ENCODE measurements around the gene PTPRO.

PTPRO gene

GRCh38 chr12:15289192-15289591, 33.1 kb upstream of the PTPRO start:
- TF ChIP-seq, protein P1, sequence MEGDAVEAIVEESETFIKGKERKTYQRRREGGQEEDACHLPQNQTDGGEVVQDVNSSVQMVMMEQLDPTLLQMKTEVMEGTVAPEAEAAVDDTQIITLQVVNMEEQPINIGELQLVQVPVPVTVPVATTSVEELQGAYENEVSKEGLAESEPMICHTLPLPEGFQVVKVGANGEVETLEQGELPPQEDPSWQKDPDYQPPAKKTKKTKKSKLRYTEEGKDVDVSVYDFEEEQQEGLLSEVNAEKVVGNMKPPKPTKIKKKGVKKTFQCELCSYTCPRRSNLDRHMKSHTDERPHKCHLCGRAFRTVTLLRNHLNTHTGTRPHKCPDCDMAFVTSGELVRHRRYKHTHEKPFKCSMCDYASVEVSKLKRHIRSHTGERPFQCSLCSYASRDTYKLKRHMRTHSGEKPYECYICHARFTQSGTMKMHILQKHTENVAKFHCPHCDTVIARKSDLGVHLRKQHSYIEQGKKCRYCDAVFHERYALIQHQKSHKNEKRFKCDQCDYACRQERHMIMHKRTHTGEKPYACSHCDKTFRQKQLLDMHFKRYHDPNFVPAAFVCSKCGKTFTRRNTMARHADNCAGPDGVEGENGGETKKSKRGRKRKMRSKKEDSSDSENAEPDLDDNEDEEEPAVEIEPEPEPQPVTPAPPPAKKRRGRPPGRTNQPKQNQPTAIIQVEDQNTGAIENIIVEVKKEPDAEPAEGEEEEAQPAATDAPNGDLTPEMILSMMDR (IDR thresholded peaks at IDR 0.05; ENCODE audit: low read depth, low read length): no peak
- no peak for DNase-seq (ENCODE audit: low read depth in 2 of 2)
- no peak overlapping the region for H3K4me3 ChIP-seq (replicated peaks in 1 of 2; ENCODE audit: low read depth in 2 of 2, low read length in 2 of 2)

DNA sequence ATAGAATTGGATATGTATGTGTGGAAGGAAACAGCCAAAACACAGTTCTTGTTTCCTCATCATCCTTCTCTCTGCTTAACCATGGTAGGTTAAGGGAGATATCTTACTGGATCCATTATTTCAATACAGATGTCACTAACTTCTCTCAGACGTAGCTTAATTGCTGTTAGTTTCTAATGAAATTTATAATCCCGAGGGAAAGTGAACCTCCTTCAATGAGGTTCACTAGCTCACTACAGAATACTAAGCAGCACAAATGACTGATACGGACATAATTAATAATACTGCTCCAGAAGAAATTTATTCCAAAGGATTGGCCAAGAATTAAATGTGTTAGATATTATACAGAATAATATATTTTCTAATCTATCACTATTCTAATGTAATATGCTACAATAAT, 28.6 kb upstream of the PTPRO start:
- DNase-seq (ENCODE audit: low read depth in 2 of 2): no peak
- TF ChIP-seq, protein P1 (IDR thresholded peaks at IDR 0.05; ENCODE audit: low read depth, low read length): no peak

GRCh38 chr12:15299947-15300346, 22.4 kb upstream of the PTPRO start:
- DNase-seq (ENCODE audit: low read depth in 2 of 2): no peak
- TF ChIP-seq, protein P1 (IDR thresholded peaks at IDR 0.05; ENCODE audit: low read depth, low read length): no peak

More for the DNA sequence above, 28.6 kb upstream of the PTPRO start:
- H3K4me3 ChIP-seq (replicated peaks in 1 of 2; ENCODE audit: low read depth in 2 of 2, low read length in 2 of 2): no peak overlapping the region

GRCh38 chr12:15304296-15304695, 18.0 kb upstream of the PTPRO start:
- TF ChIP-seq, protein P1 (IDR thresholded peaks at IDR 0.05; ENCODE audit: low read depth, low read length): no peak
- no peak overlapping the region for H3K4me3 ChIP-seq (replicated peaks in 1 of 2; ENCODE audit: low read depth in 2 of 2, low read length in 2 of 2)
- no peak for DNase-seq (ENCODE audit: low read depth in 2 of 2)

More at GRCh38 chr12:15299947-15300346, 22.4 kb upstream of the PTPRO start:
- no peak overlapping the region for H3K4me3 ChIP-seq (replicated peaks in 1 of 2; ENCODE audit: low read depth in 2 of 2, low read length in 2 of 2)

DNA sequence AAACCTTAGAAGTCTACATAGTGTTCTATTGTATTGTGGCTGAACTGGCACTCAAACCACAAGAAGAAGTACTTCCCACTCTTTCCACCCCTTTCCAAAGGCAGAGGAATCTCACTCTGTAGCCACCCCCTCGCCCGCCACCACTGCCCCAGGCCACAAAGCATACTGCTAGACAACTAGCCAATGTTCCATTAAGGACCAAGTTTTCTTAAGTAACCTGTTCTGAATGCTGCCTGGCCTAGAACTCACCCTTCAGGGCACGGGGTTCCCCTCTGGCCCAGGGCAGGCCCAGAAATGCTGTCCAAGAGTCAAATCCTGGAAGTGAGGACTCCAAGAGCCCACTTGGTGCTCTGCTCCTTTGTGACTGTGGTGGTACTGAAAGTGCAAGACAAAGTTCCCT, 15.7 kb upstream of the PTPRO start:
- no peak for DNase-seq (ENCODE audit: low read depth in 2 of 2)
- TF ChIP-seq, protein P1 (IDR thresholded peaks at IDR 0.05; ENCODE audit: low read depth, low read length): no peak
- H3K4me3 ChIP-seq (replicated peaks in 1 of 2; ENCODE audit: low read depth in 2 of 2, low read length in 2 of 2): no peak overlapping the region

DNA sequence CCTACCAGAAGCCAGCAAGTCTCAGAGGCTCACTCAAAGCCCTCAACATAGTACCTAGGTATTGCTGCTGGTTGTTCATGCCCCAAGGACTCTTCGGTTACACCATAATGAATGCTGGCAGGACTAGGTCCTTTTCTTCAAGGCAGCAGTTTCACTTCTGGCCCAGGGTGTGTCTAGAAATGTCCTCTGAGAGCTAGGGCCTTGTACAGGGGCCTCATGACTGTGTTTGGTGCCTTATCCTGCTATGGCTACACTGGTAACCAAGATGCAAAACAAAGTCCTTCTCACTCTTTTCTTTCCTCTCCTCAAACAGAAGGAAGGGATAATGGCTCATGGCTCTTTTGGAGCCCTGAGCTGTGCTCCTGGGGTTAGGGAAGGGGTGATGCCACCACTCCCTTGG, 15.2 kb upstream of the PTPRO start:
- TF ChIP-seq, protein P1 (IDR thresholded peaks at IDR 0.05; ENCODE audit: low read depth, low read length): no peak
- DNase-seq (ENCODE audit: low read depth in 2 of 2): no peak
- no peak overlapping the region for H3K4me3 ChIP-seq (replicated peaks in 1 of 2; ENCODE audit: low read depth in 2 of 2, low read length in 2 of 2)

DNA sequence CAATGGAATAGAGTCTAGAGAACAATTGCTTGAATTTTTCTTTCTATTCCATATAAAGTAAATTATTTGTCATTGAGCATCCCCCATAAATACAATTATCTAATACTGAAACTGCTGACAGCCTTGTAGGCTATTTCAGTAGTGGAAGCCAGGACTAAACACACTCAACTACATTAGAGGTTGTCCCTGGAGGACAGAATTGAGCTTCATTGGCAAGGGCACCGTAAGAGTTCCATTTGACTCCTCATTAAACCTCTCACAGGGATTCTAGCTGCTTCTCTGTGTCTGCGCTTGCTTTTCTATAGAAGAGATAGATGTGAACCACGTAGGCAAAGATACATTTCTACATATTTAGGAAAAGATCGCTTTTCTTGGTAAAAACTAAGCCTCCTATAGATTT, 3.5 kb upstream of the PTPRO start:
- H3K4me3 ChIP-seq (replicated peaks in 1 of 2; ENCODE audit: low read depth in 2 of 2, low read length in 2 of 2): no peak overlapping the region
- TF ChIP-seq, protein P1 (IDR thresholded peaks at IDR 0.05; ENCODE audit: low read depth, low read length): no peak
- no peak for DNase-seq (ENCODE audit: low read depth in 2 of 2)
